H1 (cell line): ENCODE results near the gene COX7B2. TPM values are rescaled to one million over a fixed set of nuclear protein-coding genes. Genes with fewer than 3 reads are reported as not detected.

Source experiments
- CTCF ChIA-PET: fragments of 300-600 bp; sonication (Branson Sonifier 250); formaldehyde crosslinking; loops from one replicate; lab custom pipeline; 2021; ENCODE audit not compliant: partially characterized antibody; lab: Charles Lee
- POLR2A ChIA-PET: fragments of 300-600 bp; sonication (Branson Sonifier 250); formaldehyde crosslinking; loops from one replicate; lab custom pipeline; 2021; ENCODE audit warnings: inconsistent platforms; ENCODE audit not compliant: partially characterized antibody; lab: Charles Lee
- DNase-seq, 2 experiments: peaks; one replicate each; pipeline versions ENCODE4 v3.0.0 to v3.0.0-alpha.2; 2010 to 2022; ENCODE audit warnings: low spot score in 2 of 2, low read depth in 1 of 2, mixed read lengths in 1 of 2
- FAIRE-seq: peaks from 2 replicates; lab custom pipeline; 2011; peaks lifted over from hg19 to GRCh38; lab: Jason Lieb, UNC
- H2AFZ ChIP-seq: 2 replicates; pipeline ENCODE4 v1.8.1; 2012; ENCODE audit warnings: low read length, inconsistent platforms
- H2AK5ac ChIP-seq: 2 replicates; pipeline ENCODE4 v1.6.1; 2013; ENCODE audit warnings: low read depth, low read length
- H2BK120ac ChIP-seq: replicated peaks from 2 replicates; pipeline ENCODE3; 2013; ENCODE audit warnings: low read depth, low read length, inconsistent platforms
- H2BK12ac ChIP-seq: 2 replicates; pipeline ENCODE4 v1.6.1; 2013; ENCODE audit warnings: low read depth, low read length
- H2BK15ac ChIP-seq: 2 replicates; pipeline ENCODE4 v1.6.1; 2013; ENCODE audit warnings: low read length
- H2BK20ac ChIP-seq: 2 replicates; pipeline ENCODE4 v1.6.1; 2013; ENCODE audit warnings: low read length
- H2BK5ac ChIP-seq: 2 replicates; pipeline ENCODE4 v1.6.1; 2013; ENCODE audit warnings: low read depth, low read length
- H3K14ac ChIP-seq: 2 replicates; pipeline ENCODE4 v1.6.1; 2013; ENCODE audit warnings: inconsistent platforms; ENCODE audit not compliant: insufficient read length
- H3K18ac ChIP-seq: 2 replicates; pipeline ENCODE4 v1.6.1; 2013; ENCODE audit warnings: low read length; ENCODE audit errors: extremely low read depth
- H3K23ac ChIP-seq: 2 replicates; pipeline ENCODE4 v1.6.1; 2013; ENCODE audit warnings: inconsistent platforms; ENCODE audit not compliant: insufficient read length
- H3K23me2 ChIP-seq: 2 replicates; pipeline ENCODE4 v1.6.1; 2013; ENCODE audit warnings: low read depth, low read length
- H3K27ac ChIP-seq: 2 replicates; pipeline ENCODE4 v1.6.1; 2011; ENCODE audit warnings: low read depth, low read length, inconsistent platforms
- H3K27me3 ChIP-seq, 4 experiments: replicated peaks in 1 of 4; 1 replicate in 1 of 4; 2 replicates in 3 of 4; pipeline versions ENCODE4 v1.6.1 to v1.8.1; 2011 to 2013; ENCODE audit warnings: low read length in 3 of 4, mild to moderate bottlenecking in 3 of 4, inconsistent platforms in 2 of 4, mixed read lengths in 2 of 4, moderate library complexity in 1 of 4; ENCODE audit not compliant: control insufficient read depth in 3 of 4, insufficient read depth in 3 of 4; ENCODE audit errors: extremely low read depth in 1 of 4
- H3K36me3 ChIP-seq, 4 experiments: 2 replicates each; pipeline versions ENCODE4 v1.6.1 to v1.8.1; 2011 to 2013; ENCODE audit warnings: mild to moderate bottlenecking in 4 of 4, low read length in 3 of 4, moderate library complexity in 2 of 4, control low read depth in 1 of 4, inconsistent platforms in 1 of 4; ENCODE audit not compliant: insufficient read depth in 4 of 4, control insufficient read depth in 2 of 4
- H3K4ac ChIP-seq: replicated peaks from 2 replicates; pipeline ENCODE3; 2013; ENCODE audit warnings: low read length, low read depth, mixed read lengths, inconsistent platforms; ENCODE audit not compliant: insufficient read length
- H3K4me1 ChIP-seq, 4 experiments: replicated peaks in 1 of 4; 1 replicate in 1 of 4; 2 replicates in 3 of 4; pipeline versions ENCODE4 v1.6.1 to v1.8.1; 2011 to 2013; ENCODE audit warnings: low read length in 3 of 4, inconsistent platforms in 2 of 4, mixed read lengths in 1 of 4; ENCODE audit not compliant: insufficient read depth in 4 of 4, control insufficient read depth in 3 of 4
- H3K4me2 ChIP-seq, 2 experiments: 2 replicates each; pipeline versions ENCODE4 v1.6.1 to v1.8.1; 2011 to 2013; ENCODE audit warnings: low read depth in 2 of 2, low read length in 2 of 2, control low read depth in 1 of 2, inconsistent platforms in 1 of 2, mild to moderate bottlenecking in 1 of 2; ENCODE audit not compliant: insufficient read depth in 1 of 2
- H3K4me3 ChIP-seq, 4 experiments: fragments of 200-600, 300-600 bp in 1 of 4; sonication (generic), shearing (Covaris generic), sonication (Bioruptor Twin) in 1 of 4; 2 replicates each; pipeline versions ENCODE4 v1.5.1 to v1.8.1; 2011 to 2016; ENCODE audit warnings: low read length in 4 of 4, low read depth in 3 of 4, control low read depth in 2 of 4, inconsistent platforms in 2 of 4, mild to moderate bottlenecking in 2 of 4, mixed read lengths in 1 of 4, moderate library complexity in 1 of 4; ENCODE audit not compliant: insufficient read depth in 2 of 4; ENCODE audit errors: extremely low read depth in 1 of 4
- H3K56ac ChIP-seq: replicated peaks from 2 replicates; pipeline ENCODE3; 2013; ENCODE audit warnings: low read depth, mild to moderate bottlenecking, mixed read lengths, low read length, inconsistent platforms; ENCODE audit not compliant: insufficient read length
- H3K79me1 ChIP-seq: 2 replicates; pipeline ENCODE4 v1.6.1; 2013; ENCODE audit warnings: low read depth, low read length, control low read depth
- H3K79me2 ChIP-seq, 2 experiments: 2 replicates each; pipeline versions ENCODE4 v1.6.1 to v1.8.1; 2012 to 2013; ENCODE audit warnings: low read length in 2 of 2, mild to moderate bottlenecking in 2 of 2, inconsistent platforms in 1 of 2; ENCODE audit not compliant: insufficient read depth in 2 of 2, control insufficient read depth in 1 of 2
- H3K9ac ChIP-seq, 4 experiments: replicated peaks in 1 of 4; 1 replicate in 1 of 4; 2 replicates in 3 of 4; pipeline versions ENCODE4 v1.6.1 to v1.8.1; 2011 to 2013; ENCODE audit warnings: low read depth in 3 of 4, low read length in 3 of 4, control low read depth in 2 of 4, mild to moderate bottlenecking in 2 of 4, moderate library complexity in 2 of 4, inconsistent platforms in 1 of 4; ENCODE audit errors: extremely low read depth in 1 of 4
- H3K9me3 ChIP-seq, 2 experiments: 2 replicates each; pipeline versions ENCODE4 v1.6.1 to v1.8.1; 2012 to 2013; ENCODE audit warnings: mild to moderate bottlenecking in 2 of 2, moderate library complexity in 2 of 2, control low read depth in 1 of 2, inconsistent platforms in 1 of 2, low read depth in 1 of 2, low read length in 1 of 2, mixed read lengths in 1 of 2; ENCODE audit not compliant: insufficient read depth in 2 of 2
- H4K20me1 ChIP-seq, 2 experiments: replicated peaks in 1 of 2; 2 replicates each; pipeline versions ENCODE3 to v1.8.1; 2011 to 2013; ENCODE audit warnings: inconsistent platforms in 2 of 2, low read length in 2 of 2, mild to moderate bottlenecking in 1 of 2; ENCODE audit not compliant: insufficient read depth in 2 of 2, control insufficient read depth in 1 of 2
- H4K5ac ChIP-seq: 2 replicates; pipeline ENCODE4 v1.6.1; 2013; ENCODE audit warnings: low read length, low read depth, mixed read lengths, inconsistent platforms; ENCODE audit not compliant: insufficient read length
- H4K8ac ChIP-seq: 2 replicates; pipeline ENCODE4 v1.8.0; 2013; ENCODE audit warnings: mild to moderate bottlenecking, moderate library complexity, low read length, inconsistent platforms; ENCODE audit not compliant: insufficient read depth; ENCODE audit errors: extremely low read depth
- H4K91ac ChIP-seq: replicated peaks from 2 replicates; pipeline ENCODE3; 2013; ENCODE audit warnings: low read length, mixed read lengths, inconsistent platforms; ENCODE audit not compliant: insufficient read length
- ASH2L ChIP-seq: fragments of 200-600, 300-600 bp; sonication (generic); IDR thresholded peaks from one replicate; pipeline ENCODE4 v1.7.1; 2017; ENCODE audit warnings: low read length
- BCL11A ChIP-seq, 2 experiments: IDR thresholded peaks; one replicate each; pipeline ENCODE4 v1.6.1; 2011; ENCODE audit warnings: low read depth in 2 of 2, low read length in 2 of 2, mild to moderate bottlenecking in 2 of 2
- CBX5 ChIP-seq: fragments of 300-800, 300-1000 bp; sonication (generic); IDR thresholded peaks from 2 replicates; pipeline ENCODE4 v1.7.1; 2016; ENCODE audit warnings: antibody characterized with exemption, low read length, low read depth
- CEBPB ChIP-seq: IDR thresholded peaks from 2 replicates; pipeline ENCODE4 v1.6.1; 2012; ENCODE audit warnings: low read depth, low read length
- CHD1 ChIP-seq: IDR thresholded peaks from 2 replicates; pipeline ENCODE4 v1.6.1; 2012; ENCODE audit warnings: low read depth, low read length, improper control_type of control experiment
- CREB1 ChIP-seq: IDR thresholded peaks from 2 replicates; pipeline ENCODE4 v1.6.1; 2012; ENCODE audit warnings: inconsistent platforms
- KDM4A ChIP-seq: IDR thresholded peaks from one replicate; pipeline ENCODE4 v1.7.1; 2012; ENCODE audit warnings: low read depth, mild to moderate bottlenecking, moderate library complexity, low read length, inconsistent platforms; ENCODE audit not compliant: severe bottlenecking
- NRF1 ChIP-seq: IDR thresholded peaks from 2 replicates; pipeline ENCODE4 v1.6.1; 2011; ENCODE audit warnings: mild to moderate bottlenecking, low read depth, low read length, improper control_type of control experiment
- RAD21 ChIP-seq, 2 experiments: IDR thresholded peaks in 1 of 2; conservative IDR thresholded peaks in 1 of 2; 2 replicates each; pipeline ENCODE4 v1.6.1; 2011; ENCODE audit warnings: low read depth in 2 of 2, low read length in 2 of 2, improper control_type of control experiment in 1 of 2, inconsistent platforms in 1 of 2, mild to moderate bottlenecking in 1 of 2, moderate library complexity in 1 of 2
- RXRA ChIP-seq: IDR thresholded peaks from 2 replicates; pipeline ENCODE4 v1.6.1; 2011; ENCODE audit warnings: low read depth, mild to moderate bottlenecking, low read length, moderate library complexity; ENCODE audit not compliant: insufficient read depth
- SP2 ChIP-seq: IDR thresholded peaks from 2 replicates; pipeline ENCODE4 v1.6.1; 2012; ENCODE audit warnings: mild to moderate bottlenecking, low read length, inconsistent platforms
- TBP ChIP-seq: IDR thresholded peaks from 2 replicates; pipeline ENCODE4 v1.6.1; 2011; ENCODE audit warnings: low read depth, low read length, improper control_type of control experiment
- TCF12 ChIP-seq: IDR thresholded peaks from 2 replicates; pipeline ENCODE4 v1.6.1; 2011; ENCODE audit warnings: low read depth, mild to moderate bottlenecking, low read length
- ZNF274 ChIP-seq: IDR thresholded peaks from 2 replicates; pipeline ENCODE4 v1.7.0; 2012; ENCODE audit warnings: low read length, borderline replicate concordance; ENCODE audit errors: extremely low read depth
- WGBS, 2 experiments: shearing (Covaris generic) in 1 of 2; methylation state at CpG; one replicate each; pipeline versions ENCODE4 v1.1.6 to v1.1.7; 2013 to 2015; ENCODE audit warnings: low lambda C conversion rate in 2 of 2, mixed read lengths in 2 of 2, inconsistent platforms in 1 of 2, low coverage in 1 of 2, missing lambda C conversion rate in 1 of 2; ENCODE audit not compliant: insufficient replicate concordance in 2 of 2, insufficient coverage in 1 of 2, insufficient read length in 1 of 2; ENCODE audit errors: extremely low coverage in 1 of 2, missing lambda C conversion rate in 1 of 2; 5-methylcytosine and 5-hydroxymethylcytosine counted together
- polyA plus RNA-seq, 7 experiments: library from polyadenylated mRNA; depleted of rRNA in 3 of 7; stranded (reverse) in 5 of 7; unstranded in 2 of 7; fragments of >200 nt in 5 of 7; fragments of 200-250 nt in 2 of 7; gene quantifications; 1 replicate in 5 of 7; 2 replicates in 1 of 7; 4 replicates in 1 of 7; pipeline versions ENCODE4 v1.2.1 to v1.2.3, GENCODE V29; 2011 to 2013; ENCODE audit warnings: missing spikeins in 2 of 7, mixed read lengths in 2 of 7
- total RNA-seq: library from RNA; stranded (reverse); fragmentation: NEBNext Ultra II Directional; extraction: Animal tissue kit (Norgen Biotek cat#: 25700); gene quantifications from 2 replicates; pipeline ENCODE4 v1.2.1, GENCODE V29; 2021

The COX7B2 gene
- total and polyA plus RNA-seq, 2 of the 8 experiments (the other 6 are each of a cell fraction or from before 2014, with no cell fraction given), result not detected

GRCh38 chr4:46793036-46793435 lies 116.0 kb downstream of the COX7B2 start:
- H2BK15ac ChIP-seq, result no peak overlapping the region
- 96% methylated on average over 6 of the region's 6 CpGs; no CpG with 5 or more reads in 1 of the 2 experiments for WGBS, 2 experiments
- no peak overlapping the region for H3K23ac ChIP-seq
- no peak overlapping the region for H4K8ac ChIP-seq
- no peaks in the 10 kb centered on the region for H4K20me1 ChIP-seq
- H2BK12ac ChIP-seq, result no peak overlapping the region
- H3K4me1 ChIP-seq, result no peaks in the 10 kb centered on the region
- ChIA-PET CTCF (no interaction called here), POLR2A (no interaction called here)
- H2AK5ac ChIP-seq, result no peak overlapping the region
- H3K9me3 ChIP-seq, result no peaks in the 10 kb centered on the region
- H4K91ac ChIP-seq, result no peak overlapping the region
- no peak overlapping the region for H2AFZ ChIP-seq
- H3K79me2 ChIP-seq, result no peaks in the 10 kb centered on the region
- no peaks in the 10 kb centered on the region for H3K36me3 ChIP-seq
- no peak overlapping the region for H3K18ac ChIP-seq
- H3K4me3 ChIP-seq, result no peak overlapping the region
- no peak overlapping the region for H4K5ac ChIP-seq
- no peaks in the 10 kb centered on the region for H3K27me3 ChIP-seq
- FAIRE-seq, result no peak
- no peak overlapping the region for H3K56ac ChIP-seq
- no peak overlapping the region for H3K4me2 ChIP-seq
- H3K27ac ChIP-seq, result no peak overlapping the region
- no peak for DNase-seq
- H3K14ac ChIP-seq, result no peak overlapping the region
- no peak overlapping the region for H3K9ac ChIP-seq
- H2BK5ac ChIP-seq, result no peak overlapping the region
- no peaks in the 10 kb centered on the region for H3K79me1 ChIP-seq
- no peak overlapping the region for H2BK120ac ChIP-seq
- H3K4ac ChIP-seq, result no peak overlapping the region
- H2BK20ac ChIP-seq, result no peak overlapping the region
- no peaks in the 10 kb centered on the region for H3K23me2 ChIP-seq
- TF ChIP-seq RAD21 (IDR thresholded peaks at IDR 0.05 in 1 of 2, conservative IDR thresholded peaks at IDR 0.05 in 1 of 2; ENCODE audit: low read depth in 2 of 2, low read length in 2 of 2) (no peak), NRF1 (no peak), ASH2L (no peak), CHD1 (no peak), BCL11A (IDR thresholded peaks at IDR 0.05; ENCODE audit: low read depth in 2 of 2, low read length in 2 of 2) (no peak), CBX5 (no peak), CREB1 (no peak), TCF12 (no peak), TBP (no peak), CEBPB (no peak), SP2 (no peak), KDM4A (no peak), ZNF274 (no peak), RXRA (no peak)
